Panc1 (cell line): ENCODE results near the gene CCDC68. TPM values are rescaled to one million over a fixed set of nuclear protein-coding genes. Genes with fewer than 3 reads are reported as not detected.

Experiments used
- ATAC-seq: fragments of 200-7000 bp; cut with Tn5 transposase; 2 replicates; pipeline ENCODE4 v1.9.1; 2020; ENCODE audit warnings: mild to moderate bottlenecking, moderate library complexity
- BruUV-seq: library from RNA; stranded (reverse); fragments of 400-500 nt; replicated peaks from 2 replicates; lab custom pipeline; 2021; lab: Mats Ljungman, UMichigan
- CTCF ChIA-PET: fragments of 300-600 bp; sonication (Branson Sonifier 250); formaldehyde crosslinking; loops from one replicate; lab custom pipeline; 2022; ENCODE audit warnings: antibody characterized with exemption; lab: Charles Lee
- POLR2A ChIA-PET: fragments of 300-600 bp; sonication (Branson Sonifier 250); formaldehyde crosslinking; loops from one replicate; lab custom pipeline; 2022; ENCODE audit warnings: antibody characterized with exemption; lab: Charles Lee
- DNase-seq: peaks from one replicate; pipeline ENCODE4 v3.0.0-alpha.2; 2010; ENCODE audit warnings: low read depth, low spot score
- H3K27ac ChIP-seq: 2 replicates; pipeline ENCODE4 v1.5.1; 2011; ENCODE audit warnings: mild to moderate bottlenecking, low read length, inconsistent platforms
- H3K27me3 ChIP-seq: fragments of 200-500 bp; sonication (Bioruptor generic); 2 replicates; pipeline ENCODE4 v1.6.0; 2014; ENCODE audit warnings: low read length, inconsistent platforms; ENCODE audit not compliant: control insufficient read depth, insufficient read depth
- H3K36me3 ChIP-seq: fragments of 200-500 bp; sonication (Bioruptor generic); 2 replicates; pipeline ENCODE4 v1.5.1; 2014; ENCODE audit warnings: inconsistent platforms, mild to moderate bottlenecking, low read length, moderate library complexity; ENCODE audit not compliant: control insufficient read depth, insufficient read depth
- H3K4me1 ChIP-seq: 2 replicates; pipeline ENCODE4 v1.5.1; 2011; ENCODE audit warnings: inconsistent platforms, mild to moderate bottlenecking, low read length, moderate library complexity; ENCODE audit not compliant: control insufficient read depth, insufficient read depth
- H3K4me3 ChIP-seq, 2 experiments: 2 replicates each; pipeline ENCODE4 v1.5.1; 2011 to 2012; ENCODE audit warnings: low read depth in 2 of 2, low read length in 2 of 2, mild to moderate bottlenecking in 2 of 2, inconsistent platforms in 1 of 2, moderate library complexity in 1 of 2
- H3K9me3 ChIP-seq: fragments of 200-500 bp; sonication (Bioruptor generic); 2 replicates; pipeline ENCODE4 v1.5.1; 2014; ENCODE audit warnings: low read depth, mild to moderate bottlenecking, inconsistent platforms, low read length, moderate library complexity; ENCODE audit not compliant: control insufficient read depth, insufficient read depth
- POLR2AphosphoS5 ChIP-seq: IDR thresholded peaks from 2 replicates; pipeline ENCODE4 v1.6.1; 2012; ENCODE audit warnings: mild to moderate bottlenecking, low read depth, low read length, moderate library complexity
- REST ChIP-seq, 2 experiments: IDR thresholded peaks; 2 replicates each; pipeline ENCODE4 v1.6.1; 2011 to 2012; ENCODE audit warnings: low read depth in 2 of 2, control low read depth in 1 of 2, low read length in 1 of 2, mild to moderate bottlenecking in 1 of 2, moderate library complexity in 1 of 2; ENCODE audit not compliant: insufficient read depth in 1 of 2
- SIN3A ChIP-seq: IDR thresholded peaks from 2 replicates; pipeline ENCODE4 v1.6.1; 2012; ENCODE audit warnings: low read depth, mild to moderate bottlenecking, low read length, moderate library complexity, borderline replicate concordance; ENCODE audit not compliant: insufficient read depth
- TCF7L2 ChIP-seq: IDR thresholded peaks from 2 replicates; pipeline ENCODE4 v1.6.1; 2011; ENCODE audit warnings: mild to moderate bottlenecking, low read depth, low read length, inconsistent platforms
- in situ Hi-C: cut with HindIII; loops from 2 replicates; pipeline ENCODE4 v1.10.0; 2016; ENCODE audit warnings: low sequenced_read_pairs, low pct_unique_long_range_greater_than_20kb
- intact Hi-C: fragments of 100-400 bp; cut with micrococcal nuclease; formaldehyde crosslinking; loops from one replicate; pipeline ENCODE4 v1.10.0; 2022; ENCODE audit not compliant: unreplicated experiment
- total RNA-seq: library from RNA; stranded (reverse); gene quantifications from one replicate; pipeline ENCODE4 v1.2.1, GENCODE V29; 2021; ENCODE audit not compliant: unreplicated experiment
- TF ChIP-seq, protein P1 (sequence below): fragments of 450-650 bp; IDR thresholded peaks from 2 replicates; pipeline ENCODE4 v1.5.1; 2017; ENCODE audit warnings: mild to moderate bottlenecking

CCDC68 gene
- total RNA-seq, 1 experiment from 2014 or later = 0.41 TPM

DNA sequence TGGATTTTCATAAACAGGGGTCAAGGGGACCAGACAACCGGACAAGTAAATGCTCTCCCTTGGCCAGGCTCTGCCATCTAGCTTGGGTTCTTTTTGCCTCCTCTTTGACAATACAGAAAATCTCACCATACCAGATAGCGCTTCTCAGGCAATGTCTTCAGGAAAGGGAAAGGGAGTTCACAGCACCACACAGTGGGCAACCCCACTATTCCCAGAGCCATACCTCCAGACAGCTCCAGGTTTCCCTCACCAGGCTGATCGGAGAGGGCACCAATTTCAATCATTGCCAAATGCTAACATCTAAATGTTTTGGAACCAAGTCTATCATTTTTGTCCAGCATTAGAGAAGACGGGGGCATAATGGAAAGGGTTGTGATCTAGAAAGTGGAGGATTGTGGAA is 28.1 kb downstream of the CCDC68 start:
- no peak overlapping the region for H3K4me3 ChIP-seq
- intact Hi-C loops = no loop called here
- POLR2A ChIA-PET = no interaction called here
- H3K27me3 ChIP-seq = no peaks in the 10 kb centered on the region
- in situ Hi-C loops = no loop called here
- no peaks in the 10 kb centered on the region for H3K4me1 ChIP-seq
- no peak overlapping the region for H3K27ac ChIP-seq
- no peak for ATAC-seq
- H3K9me3 ChIP-seq = no peaks in the 10 kb centered on the region
- DNase-seq = no peak
- TF ChIP-seq TCF7L2 = no peak
- no peak for TF ChIP-seq REST (IDR thresholded peaks at IDR 0.05; ENCODE audit: insufficient read depth in 1 of 2, low read depth in 2 of 2, low read length in 1 of 2)
- TF ChIP-seq POLR2AphosphoS5 = no peak
- no peaks in the 10 kb centered on the region for H3K36me3 ChIP-seq
- BruUV-seq = no TSS peak
- CTCF ChIA-PET = no interaction called here

DNA sequence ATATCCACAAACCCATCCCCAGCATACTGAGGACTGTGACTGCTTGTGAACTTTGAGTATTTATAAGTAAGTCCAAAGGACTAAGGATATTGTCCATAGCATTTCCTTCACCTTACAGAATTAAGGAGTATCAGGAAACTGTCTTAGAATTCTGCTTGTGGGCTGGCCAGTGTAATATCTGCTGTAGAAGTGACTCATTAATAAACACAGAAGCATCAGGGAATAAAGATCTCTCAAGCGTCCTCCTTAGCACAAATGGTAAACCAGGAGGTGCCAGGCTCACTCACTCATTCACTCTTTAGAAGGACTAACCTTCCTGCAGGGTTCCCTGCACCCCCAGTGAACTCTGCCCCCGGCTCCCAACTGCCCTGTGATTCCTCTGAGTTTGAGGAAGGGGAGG is 31.0 kb downstream of the CCDC68 start:
- ATAC-seq (no peak), DNase-seq (no peak)
- intact Hi-C loops (no loop called here), in situ Hi-C loops (no loop called here)
- Histone ChIP-seq H3K4me1 (no peaks in the 10 kb centered on the region), H3K9me3 (no peaks in the 10 kb centered on the region), H3K4me3 (no peak overlapping the region), H3K27ac (no peak overlapping the region), H3K36me3 (no peaks in the 10 kb centered on the region), H3K27me3 (no peaks in the 10 kb centered on the region)
- TF ChIP-seq TCF7L2 (no peak), SIN3A (no peak), REST (IDR thresholded peaks at IDR 0.05; ENCODE audit: insufficient read depth in 1 of 2, low read depth in 2 of 2, low read length in 1 of 2) (no peak), POLR2AphosphoS5 (no peak)
- TF ChIP-seq, protein P1, sequence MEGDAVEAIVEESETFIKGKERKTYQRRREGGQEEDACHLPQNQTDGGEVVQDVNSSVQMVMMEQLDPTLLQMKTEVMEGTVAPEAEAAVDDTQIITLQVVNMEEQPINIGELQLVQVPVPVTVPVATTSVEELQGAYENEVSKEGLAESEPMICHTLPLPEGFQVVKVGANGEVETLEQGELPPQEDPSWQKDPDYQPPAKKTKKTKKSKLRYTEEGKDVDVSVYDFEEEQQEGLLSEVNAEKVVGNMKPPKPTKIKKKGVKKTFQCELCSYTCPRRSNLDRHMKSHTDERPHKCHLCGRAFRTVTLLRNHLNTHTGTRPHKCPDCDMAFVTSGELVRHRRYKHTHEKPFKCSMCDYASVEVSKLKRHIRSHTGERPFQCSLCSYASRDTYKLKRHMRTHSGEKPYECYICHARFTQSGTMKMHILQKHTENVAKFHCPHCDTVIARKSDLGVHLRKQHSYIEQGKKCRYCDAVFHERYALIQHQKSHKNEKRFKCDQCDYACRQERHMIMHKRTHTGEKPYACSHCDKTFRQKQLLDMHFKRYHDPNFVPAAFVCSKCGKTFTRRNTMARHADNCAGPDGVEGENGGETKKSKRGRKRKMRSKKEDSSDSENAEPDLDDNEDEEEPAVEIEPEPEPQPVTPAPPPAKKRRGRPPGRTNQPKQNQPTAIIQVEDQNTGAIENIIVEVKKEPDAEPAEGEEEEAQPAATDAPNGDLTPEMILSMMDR = no peak
- no TSS peak for BruUV-seq
- ChIA-PET CTCF (no interaction called here), POLR2A (no interaction called here)
